Breast epithelium (tissue), 4 donors: ENCODE results near the gene TMEM255B. TPM values are rescaled to one million over a fixed set of nuclear protein-coding genes. Genes with fewer than 3 reads are reported as not detected.
"Not testable (repeated sequence)": the region's sequence is repeated elsewhere in the genome, so short reads cannot be mapped to it uniquely, and the experiment has no call there.

ENCODE experiments used
- DNase-seq, 2 donors: peaks; one replicate each; pipeline ENCODE4 v3.0.0-alpha.2; 2019; ENCODE audit warnings: low spot score in 2 of 2
- H3K27ac ChIP-seq, 2 donors: fragments of 200-600 bp; sonication (generic) in 1 of 2; one replicate each; pipeline ENCODE4 v1.5.1; 2016 to 2019; ENCODE audit warnings: mild to moderate bottlenecking in 1 of 2
- H3K27me3 ChIP-seq, 2 donors: fragments of 200-600 bp; sonication (generic) in 1 of 2; one replicate each; pipeline versions ENCODE4 v1.5.1 to v1.6.0; 2017 to 2019; ENCODE audit warnings: control low read depth in 1 of 2, mild to moderate bottlenecking in 1 of 2
- H3K36me3 ChIP-seq: fragments of 200-600 bp; one replicate; pipeline ENCODE4 v1.5.1; 2019
- H3K4me1 ChIP-seq, 2 donors: fragments of 200-600 bp; sonication (generic); one replicate each; pipeline ENCODE4 v1.5.1; 2016 to 2019; ENCODE audit warnings: control low read depth in 1 of 2
- H3K4me3 ChIP-seq, 3 donors: fragments of 200-600 bp; sonication (generic); 1 replicate in 2 of 3; 2 replicates in 1 of 3; pipeline ENCODE4 v1.5.1; 2016 to 2019; ENCODE audit warnings: mild to moderate bottlenecking in 3 of 3, moderate library complexity in 2 of 3
- H3K9me3 ChIP-seq, 2 donors: fragments of 200-600 bp; sonication (generic) in 1 of 2; one replicate each; pipeline ENCODE4 v1.5.1; 2016 to 2019; ENCODE audit warnings: control low read depth in 1 of 2
- POLR2A ChIP-seq: fragments of 450-650 bp; IDR thresholded peaks from one replicate; pipeline ENCODE4 v1.6.1; 2016; ENCODE audit warnings: antibody characterized with exemption, mild to moderate bottlenecking, moderate library complexity
- POLR2AphosphoS5 ChIP-seq, 3 donors: sonication (generic); formaldehyde crosslinking; IDR thresholded peaks; one replicate each; pipeline ENCODE4 v1.6.1; 2017; ENCODE audit warnings: antibody characterized with exemption in 3 of 3
- intact Hi-C: fragments of 100-400 bp; cut with DNase I; formaldehyde crosslinking; loops from one replicate; pipeline ENCODE4 v1.15.1; 2023; ENCODE audit warnings: low total_unique reads
- total RNA-seq, 3 donors: library from RNA; depleted of rRNA; stranded (reverse); fragments of >200 nt; gene quantifications; one replicate each; pipeline ENCODE4 v1.1.0, GENCODE V29; 2016
- TF ChIP-seq, protein P1 (sequence below), 3 donors: fragments of 450-650 bp; IDR thresholded peaks; one replicate each; pipeline ENCODE4 v1.5.1; 2016 to 2017; ENCODE audit warnings: antibody characterized with exemption in 3 of 3, mild to moderate bottlenecking in 3 of 3, moderate library complexity in 3 of 3

Gene TMEM255B
- total RNA-seq, 3 donors from 2014 or later, result 2.3 to 11.8 (median 5.2) TPM

DNA sequence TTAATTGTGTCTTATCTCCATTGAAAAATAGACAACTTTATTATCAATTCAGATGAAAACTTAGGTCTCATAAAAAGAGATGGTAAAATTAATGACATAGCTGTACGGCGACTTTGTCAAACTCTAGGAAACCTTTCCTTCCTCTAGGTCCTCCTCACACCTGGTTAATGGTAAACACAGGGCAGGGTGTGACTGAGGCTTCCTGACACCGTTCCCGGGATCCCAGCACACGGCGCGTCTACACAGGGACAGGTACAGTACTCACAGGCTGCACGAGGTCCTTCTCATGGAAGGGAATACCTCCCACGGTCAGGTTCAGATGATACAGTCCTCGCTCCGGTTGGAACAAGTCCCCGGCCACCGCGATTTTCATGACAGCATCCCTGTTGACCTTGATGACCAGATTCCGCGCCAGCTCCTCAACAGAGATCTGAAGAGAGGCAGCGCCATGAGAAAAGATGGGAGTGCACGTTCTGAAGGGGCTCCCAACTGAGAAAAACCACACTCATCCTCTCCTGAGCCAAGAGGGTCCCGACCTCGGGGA lies 69.3 kb downstream of the TMEM255B start:
- no peak overlapping the region for H3K4me3 ChIP-seq
- TF ChIP-seq, protein P1, sequence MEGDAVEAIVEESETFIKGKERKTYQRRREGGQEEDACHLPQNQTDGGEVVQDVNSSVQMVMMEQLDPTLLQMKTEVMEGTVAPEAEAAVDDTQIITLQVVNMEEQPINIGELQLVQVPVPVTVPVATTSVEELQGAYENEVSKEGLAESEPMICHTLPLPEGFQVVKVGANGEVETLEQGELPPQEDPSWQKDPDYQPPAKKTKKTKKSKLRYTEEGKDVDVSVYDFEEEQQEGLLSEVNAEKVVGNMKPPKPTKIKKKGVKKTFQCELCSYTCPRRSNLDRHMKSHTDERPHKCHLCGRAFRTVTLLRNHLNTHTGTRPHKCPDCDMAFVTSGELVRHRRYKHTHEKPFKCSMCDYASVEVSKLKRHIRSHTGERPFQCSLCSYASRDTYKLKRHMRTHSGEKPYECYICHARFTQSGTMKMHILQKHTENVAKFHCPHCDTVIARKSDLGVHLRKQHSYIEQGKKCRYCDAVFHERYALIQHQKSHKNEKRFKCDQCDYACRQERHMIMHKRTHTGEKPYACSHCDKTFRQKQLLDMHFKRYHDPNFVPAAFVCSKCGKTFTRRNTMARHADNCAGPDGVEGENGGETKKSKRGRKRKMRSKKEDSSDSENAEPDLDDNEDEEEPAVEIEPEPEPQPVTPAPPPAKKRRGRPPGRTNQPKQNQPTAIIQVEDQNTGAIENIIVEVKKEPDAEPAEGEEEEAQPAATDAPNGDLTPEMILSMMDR (IDR thresholded peaks at IDR 0.05), result no peak
- H3K4me1 ChIP-seq, result no peaks in the 10 kb centered on the region
- no peaks in the 10 kb centered on the region for H3K9me3 ChIP-seq
- intact Hi-C loops, result no loop called here
- no peak for DNase-seq
- no peak overlapping the region for H3K27ac ChIP-seq
- H3K27me3 ChIP-seq, result no peaks in the 10 kb centered on the region
- H3K36me3 ChIP-seq, result no peaks in the 10 kb centered on the region

GRCh38 chr13:113830426-113830950 lies 71.5 kb downstream of the TMEM255B start:
- intact Hi-C loops, H3K9me3 ChIP-seq, H3K27ac ChIP-seq, H3K36me3 ChIP-seq, H3K4me3 ChIP-seq, H3K4me1 ChIP-seq, H3K27me3 ChIP-seq, DNase-seq: not testable (repeated sequence)

DNA sequence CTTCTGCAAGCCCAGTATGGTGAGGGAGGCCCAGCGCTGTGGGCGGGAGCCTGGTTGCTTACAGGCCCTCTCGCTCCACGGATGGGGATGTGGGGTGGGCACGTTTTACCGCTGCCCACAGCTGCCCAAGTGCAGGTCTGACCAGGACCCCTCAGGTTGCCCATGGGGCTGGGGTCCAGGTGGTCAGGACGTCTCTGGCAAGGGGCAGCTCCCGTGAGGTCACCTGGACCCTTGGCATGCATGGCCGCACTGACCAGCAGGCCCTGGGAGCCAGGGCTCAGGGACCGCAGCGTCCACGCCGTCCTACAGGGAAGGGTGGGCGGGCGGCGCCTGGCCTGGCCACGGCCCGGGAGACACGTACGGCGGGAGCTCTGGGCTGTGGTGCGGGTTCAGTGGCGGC lies 72.0 kb downstream of the TMEM255B start:
- H3K9me3 ChIP-seq, result no peaks in the 10 kb centered on the region
- no peaks in the 10 kb centered on the region for H3K36me3 ChIP-seq
- H3K4me1 ChIP-seq, result no peaks in the 10 kb centered on the region
- DNase-seq, result no peak
- TF ChIP-seq, protein P1 (IDR thresholded peaks at IDR 0.05), result no peak
- TF ChIP-seq POLR2A, result no peak
- TF ChIP-seq POLR2AphosphoS5 (IDR thresholded peaks at IDR 0.05), result no peak
- no peak overlapping the region for H3K27ac ChIP-seq
- intact Hi-C loops, result no loop called here
- no peaks in the 10 kb centered on the region for H3K27me3 ChIP-seq
- H3K4me3 ChIP-seq, result no peak overlapping the region

- Histone ChIP-seq H3K27me3 (no peaks in the 10 kb centered on the region), H3K27ac (no peak overlapping the region), H3K4me1 (peaks cover under 1 to 3% of the 10 kb centered on the region in 2 donors), H3K9me3 (no peaks in the 10 kb centered on the region), H3K36me3 (no peaks in the 10 kb centered on the region), H3K4me3 (no peak overlapping the region)
- TF ChIP-seq POLR2A (no peak), POLR2AphosphoS5 (IDR thresholded peaks at IDR 0.05) (no peak)
- TF ChIP-seq, protein P1 (IDR thresholded peaks at IDR 0.05), result no peak
- intact Hi-C loops, result no loop called here
- no peak for DNase-seq
Observed at GRCh38 chr13:113832205-113832604, 73.2 kb downstream of the TMEM255B start.

DNA sequence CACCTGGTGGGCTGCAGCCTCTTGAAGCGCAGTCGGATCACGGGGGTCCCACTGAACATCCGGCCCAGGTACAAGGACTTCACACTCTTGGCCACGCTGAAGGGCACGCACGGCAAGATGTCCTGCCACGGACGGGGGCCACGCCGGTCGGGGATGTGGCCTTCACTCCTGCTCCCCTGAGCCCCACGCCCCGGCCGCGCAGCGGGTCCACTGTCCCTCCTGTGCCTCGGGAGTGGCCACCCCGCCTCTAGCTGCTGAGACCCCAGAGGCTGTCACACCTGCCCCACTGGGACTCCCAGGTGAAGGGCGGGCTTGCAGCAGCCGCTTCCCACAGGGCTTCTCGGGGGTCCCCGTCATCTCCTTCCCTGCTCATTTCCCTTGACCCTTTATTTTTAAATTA lies 73.6 kb downstream of the TMEM255B start:
- DNase-seq, result no peak
- intact Hi-C loops, result no loop called here
- Histone ChIP-seq H3K4me3 (no peak overlapping the region), H3K36me3 (no peaks in the 10 kb centered on the region), H3K4me1 (peaks cover 3 to 7% of the 10 kb centered on the region in 2 donors), H3K27me3 (no peaks in the 10 kb centered on the region), H3K9me3 (no peaks in the 10 kb centered on the region), H3K27ac (no peak overlapping the region)
- TF ChIP-seq POLR2AphosphoS5 (IDR thresholded peaks at IDR 0.05) (no peak), POLR2A (no peak)
- TF ChIP-seq, protein P1 (IDR thresholded peaks at IDR 0.05), result no peak
